HG02588 (cell line): ENCODE results near the gene PPP1R37.

Source experiments
- ATAC-seq: cut with Tn5 transposase; IDR thresholded peaks from one replicate; pipeline ENCODE4 v1.9.1; 2021; ENCODE audit warnings: mild to moderate bottlenecking, moderate library complexity; ENCODE audit not compliant: unreplicated experiment

Gene PPP1R37

DNA sequence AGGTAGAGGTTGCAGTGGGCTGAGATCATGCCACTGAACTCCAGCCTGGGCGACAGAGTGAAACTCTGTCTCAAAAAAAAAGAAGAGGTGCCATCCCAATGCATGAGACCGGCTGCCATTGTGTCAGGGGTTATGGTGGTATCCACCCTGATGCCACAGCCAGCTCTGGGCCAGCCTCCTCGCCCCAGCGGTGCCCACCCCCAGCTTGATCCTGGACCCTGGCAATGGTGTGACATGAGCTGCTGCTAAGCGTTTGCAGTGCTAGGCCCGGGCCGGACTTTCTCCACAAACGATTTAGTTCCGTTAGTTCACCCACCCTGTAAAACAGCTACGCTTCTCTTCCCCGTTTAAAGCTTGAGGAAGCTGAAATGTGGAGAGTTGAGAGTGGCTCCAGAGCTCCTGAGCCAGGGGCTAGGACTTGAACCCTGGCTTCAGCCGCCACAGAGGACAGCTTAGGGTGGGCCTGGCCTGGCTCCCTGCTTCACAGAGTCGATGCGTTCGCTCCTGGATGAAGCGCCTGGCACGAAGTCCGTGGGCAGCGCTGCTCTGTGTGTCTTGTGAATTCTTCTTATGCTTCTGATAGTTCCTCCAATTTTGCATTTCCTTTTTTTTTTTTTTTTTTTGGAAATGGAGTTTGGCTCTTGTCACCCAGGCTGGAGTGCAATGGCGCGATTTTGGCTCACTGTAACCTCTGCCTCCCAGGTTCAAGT lies 42.4 kb downstream of the PPP1R37 start:
- ATAC-seq = no peak

- ATAC-seq = no peak
These were observed 43.7 kb downstream of the PPP1R37 start for GRCh38 chr19:45136507-45137178.

DNA sequence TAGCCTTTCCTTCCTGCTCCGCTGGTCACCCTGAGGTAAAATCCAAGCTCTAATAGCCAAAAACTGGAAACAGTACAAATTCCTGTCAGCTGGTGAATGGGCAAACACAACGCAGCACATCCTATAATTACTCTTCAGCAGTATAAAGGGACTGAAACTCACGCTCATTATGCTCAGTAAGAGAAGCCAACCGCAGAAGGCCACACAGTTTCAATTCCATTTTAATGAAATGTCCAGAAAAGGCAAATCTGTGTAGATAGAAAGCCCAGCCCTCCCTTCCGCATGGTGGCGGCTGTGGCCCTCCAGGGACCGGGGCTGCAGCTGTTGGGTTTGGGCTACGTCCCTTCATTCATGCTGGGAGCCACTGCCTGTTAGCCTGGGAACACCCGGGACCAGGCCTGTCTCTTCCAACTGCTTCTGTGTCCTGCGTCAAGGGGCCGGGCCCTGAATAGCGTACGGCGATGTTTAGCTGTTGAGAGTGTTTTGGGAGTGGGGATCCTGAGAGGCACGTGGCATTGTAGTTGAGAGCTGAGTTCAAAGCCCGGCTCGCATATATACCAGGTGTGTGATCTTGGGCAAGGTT lies 44.3 kb downstream of the PPP1R37 start:
- ATAC-seq = peak; percentile 74

DNA sequence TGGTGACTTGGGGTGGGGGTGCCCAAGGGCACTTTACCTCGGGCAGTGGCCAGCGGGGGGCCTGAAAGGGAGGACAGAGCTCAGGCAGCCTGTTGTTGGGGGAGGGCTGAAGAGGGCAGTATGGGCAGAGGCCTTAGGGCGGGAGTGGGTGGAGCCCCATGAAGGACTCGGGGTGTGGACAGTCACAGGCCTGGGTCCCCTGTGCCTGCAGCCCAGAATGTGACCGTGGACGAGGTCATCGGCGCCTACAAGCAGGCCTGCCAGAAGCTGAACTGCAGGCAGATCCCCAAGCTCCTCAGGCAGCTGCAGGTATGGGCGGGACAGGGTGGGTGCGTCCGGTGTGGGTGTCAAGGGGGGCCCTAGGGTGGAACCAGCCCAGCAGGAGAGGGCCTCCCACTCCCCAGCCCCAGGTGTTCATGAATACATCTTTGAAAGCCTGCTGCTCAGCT lies 45.3 kb downstream of the PPP1R37 start:
- ATAC-seq = no peak

DNA sequence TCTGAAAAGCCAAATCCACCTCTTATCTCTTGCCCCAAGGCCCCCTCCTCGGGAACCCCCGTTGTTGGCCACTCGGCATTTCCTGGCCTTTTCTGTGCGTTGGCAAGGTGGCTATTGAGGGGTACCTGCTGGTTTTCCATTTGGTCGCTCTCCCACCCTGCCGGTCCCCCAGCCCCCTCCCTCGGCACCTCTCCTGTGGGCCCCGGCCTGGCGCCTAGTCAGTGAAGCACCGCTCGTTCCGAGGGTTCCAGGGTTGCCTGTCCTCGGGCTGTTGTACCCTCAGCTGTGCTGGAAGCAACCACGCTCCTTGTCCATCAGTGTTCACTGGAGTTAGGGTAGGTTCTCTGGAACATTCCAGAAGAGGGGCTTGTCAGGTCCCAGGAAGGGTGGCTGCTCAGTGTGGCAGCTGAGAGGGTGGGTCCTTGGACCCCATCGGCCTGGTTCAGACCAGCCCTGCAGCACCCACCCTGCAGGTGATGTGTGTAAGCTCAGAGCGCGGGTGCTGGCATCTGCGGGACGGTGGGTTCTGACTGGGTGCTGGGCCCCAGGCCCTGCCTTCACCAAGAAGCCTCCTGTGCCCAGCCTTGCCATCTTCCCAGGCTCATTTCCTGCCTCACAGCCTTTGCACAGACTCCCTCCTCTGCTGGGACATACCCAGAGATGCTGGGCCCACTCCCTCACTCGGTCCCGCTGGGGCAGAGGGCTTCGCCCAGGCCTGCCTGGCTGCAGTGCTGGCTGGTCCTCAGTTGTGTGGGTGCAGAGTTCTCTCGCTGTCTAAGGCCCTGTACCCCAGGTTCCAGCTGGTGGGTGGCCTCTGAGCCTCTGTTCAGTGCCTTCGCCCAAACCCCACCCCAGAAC lies 46.5 kb downstream of the PPP1R37 start:
- no peak for ATAC-seq

DNA sequence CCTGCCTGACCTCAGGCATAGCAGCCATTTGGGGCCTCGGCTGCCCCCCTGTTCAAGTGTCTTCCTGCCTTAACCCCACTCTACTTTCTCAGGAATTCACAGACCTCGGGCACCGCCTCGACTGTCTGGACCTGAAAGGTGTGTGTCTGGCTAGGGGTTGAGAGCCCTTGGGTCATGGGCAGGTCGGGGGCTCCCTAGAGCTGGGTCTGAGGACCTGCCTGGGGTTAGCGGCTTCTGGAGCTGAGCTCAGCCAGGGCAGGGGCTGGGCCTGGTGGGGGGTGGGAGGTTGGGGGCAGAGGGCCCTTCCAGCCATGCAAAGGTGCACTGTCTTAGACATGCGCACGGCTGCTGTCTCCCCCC lies 47.1 kb downstream of the PPP1R37 start:
- no peak for ATAC-seq

DNA sequence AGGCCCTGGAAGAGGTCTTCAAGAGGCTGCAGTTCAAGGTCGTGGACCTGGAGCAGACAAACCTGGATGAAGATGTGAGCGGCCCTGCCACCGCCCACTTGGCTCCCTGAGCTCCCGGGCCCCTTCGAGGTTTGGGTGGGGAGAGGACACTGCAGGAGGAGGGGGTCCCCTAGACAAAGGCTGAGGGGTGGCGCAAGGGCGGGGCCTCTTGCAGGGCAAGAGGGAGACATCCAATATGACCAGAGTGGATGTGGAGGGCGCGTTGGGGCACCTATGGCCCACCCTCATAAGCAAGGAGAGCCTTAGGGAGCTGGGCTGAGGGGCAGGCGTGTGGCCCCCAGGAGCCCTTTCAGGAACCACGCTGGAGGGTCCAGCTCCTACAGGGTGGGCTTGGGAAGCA lies 47.6 kb downstream of the PPP1R37 start:
- ATAC-seq = no peak

GRCh38 chr19:45141203-45141900 lies 48.4 kb downstream of the PPP1R37 start:
- no peak for ATAC-seq

DNA sequence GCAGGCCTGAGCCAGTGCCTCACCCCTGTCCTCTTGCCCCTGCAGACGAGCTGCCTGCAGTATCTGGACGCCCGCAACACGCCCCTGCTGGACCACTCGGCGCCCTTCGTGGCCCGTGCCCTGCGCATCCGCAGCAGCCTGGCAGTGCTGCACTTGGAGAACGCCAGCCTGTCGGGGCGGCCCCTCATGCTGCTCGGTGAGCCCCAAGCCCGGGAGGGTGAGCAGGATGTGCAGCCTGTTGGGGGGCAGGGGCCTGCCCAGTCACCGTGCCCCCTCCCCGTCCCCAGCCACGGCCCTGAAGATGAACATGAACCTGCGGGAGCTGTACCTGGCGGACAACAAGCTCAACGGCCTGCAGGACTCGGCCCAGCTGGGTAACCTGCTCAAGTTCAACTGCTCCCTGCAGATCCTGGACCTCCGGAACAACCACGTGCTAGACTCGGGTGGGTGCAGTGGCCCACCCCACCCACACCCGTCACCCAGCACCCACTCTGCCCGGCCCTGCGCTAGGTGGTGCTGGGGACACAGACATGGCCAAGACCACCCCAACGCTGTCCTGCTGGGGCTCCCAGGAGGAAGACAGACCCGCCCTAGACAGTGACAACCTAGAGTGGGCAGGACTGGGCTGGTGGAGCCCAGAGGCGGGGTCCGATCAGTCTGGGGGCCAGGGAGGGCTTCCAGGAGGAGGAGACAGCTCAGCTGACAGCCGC lies 49.2 kb downstream of the PPP1R37 start:
- no peak for ATAC-seq

GRCh38 chr19:45142726-45143110 lies 49.7 kb downstream of the PPP1R37 start:
- no peak for ATAC-seq

- ATAC-seq = no peak
These were observed 51.7 kb downstream of the PPP1R37 start for GRCh38 chr19:45144431-45145269.

- ATAC-seq = no peak
These were observed 52.6 kb downstream of the PPP1R37 start for GRCh38 chr19:45145270-45146189.

DNA sequence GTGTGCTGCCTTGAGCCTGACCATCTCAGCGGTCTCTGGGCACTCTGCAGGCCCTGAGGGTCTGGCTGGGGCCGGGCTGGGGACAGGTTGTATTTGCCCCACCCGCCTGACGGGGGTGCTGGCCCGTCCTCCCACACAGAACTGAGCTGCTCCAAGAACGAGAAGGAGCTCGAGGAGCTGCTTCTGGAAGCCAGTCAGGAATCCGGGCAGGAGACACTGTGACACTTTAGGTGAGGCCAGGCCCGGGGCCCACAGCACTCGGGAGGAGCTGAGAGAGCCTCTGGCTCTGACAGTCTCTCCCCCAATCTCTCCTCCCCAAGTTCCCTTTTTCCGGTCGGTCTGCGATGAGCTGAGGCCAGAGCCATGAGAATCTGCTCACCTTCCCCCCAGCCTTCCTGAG lies 53.3 kb downstream of the PPP1R37 start:
- no peak for ATAC-seq

DNA sequence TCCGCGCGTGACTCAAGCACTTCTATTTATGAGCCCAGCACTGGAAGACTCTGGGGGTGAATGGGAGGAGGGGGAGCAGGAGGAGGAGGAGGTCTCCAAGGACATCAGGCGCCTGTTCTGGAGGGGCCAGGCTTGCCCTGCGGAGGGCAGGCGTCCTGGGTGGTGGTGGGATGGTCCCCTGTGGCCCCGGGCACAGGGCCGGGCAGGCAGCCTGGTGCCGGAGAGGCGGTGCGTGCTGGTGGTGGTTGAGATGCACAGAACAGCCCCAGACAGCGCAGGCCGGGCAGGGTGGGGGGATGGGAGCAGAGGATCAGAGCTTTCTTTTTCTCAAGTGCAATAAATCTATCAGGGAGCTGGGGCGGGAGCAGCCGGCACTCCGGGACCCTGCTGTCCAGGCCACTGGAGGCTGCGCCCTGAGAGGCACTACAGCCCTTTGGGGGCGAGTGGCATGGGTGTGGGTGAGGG lies 53.8 kb downstream of the PPP1R37 start:
- no peak for ATAC-seq

GRCh38 chr19:45147835-45148676 lies 55.1 kb downstream of the PPP1R37 start:
- no peak for ATAC-seq

- no peak for ATAC-seq
These were observed 56.1 kb downstream of the PPP1R37 start for GRCh38 chr19:45149129-45149528.

DNA sequence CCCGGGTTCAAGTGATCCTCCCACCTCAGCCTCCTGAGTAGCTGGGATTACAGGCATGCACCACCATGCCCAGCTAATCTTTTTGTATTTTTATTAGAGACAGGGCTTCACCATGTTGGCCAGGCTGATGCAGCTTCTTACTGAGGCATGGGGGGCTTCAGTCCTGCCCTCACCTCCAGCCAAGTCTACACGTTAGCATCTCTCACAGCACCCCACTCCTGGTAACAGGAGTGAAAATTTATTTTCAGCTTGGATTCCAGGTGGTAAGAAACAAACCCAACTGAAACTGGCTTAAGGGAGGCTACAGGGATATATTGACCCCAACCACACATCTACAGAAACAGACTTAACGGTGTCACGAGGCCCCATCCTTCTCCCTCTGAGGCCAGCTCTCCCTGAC lies 57.2 kb downstream of the PPP1R37 start:
- ATAC-seq = no peak
